GM19328 (cell line): ENCODE data around the gene EZH1.

ENCODE experiments used
- ATAC-seq: cut with Tn5 transposase; IDR thresholded peaks from one replicate; pipeline ENCODE4 v1.9.1; 2021; ENCODE audit warnings: mild to moderate bottlenecking, moderate library complexity; ENCODE audit not compliant: unreplicated experiment

EZH1 gene

GRCh38 chr17:42723636-42724035, 21.2 kb downstream of the EZH1 start:
- no peak for ATAC-seq

DNA sequence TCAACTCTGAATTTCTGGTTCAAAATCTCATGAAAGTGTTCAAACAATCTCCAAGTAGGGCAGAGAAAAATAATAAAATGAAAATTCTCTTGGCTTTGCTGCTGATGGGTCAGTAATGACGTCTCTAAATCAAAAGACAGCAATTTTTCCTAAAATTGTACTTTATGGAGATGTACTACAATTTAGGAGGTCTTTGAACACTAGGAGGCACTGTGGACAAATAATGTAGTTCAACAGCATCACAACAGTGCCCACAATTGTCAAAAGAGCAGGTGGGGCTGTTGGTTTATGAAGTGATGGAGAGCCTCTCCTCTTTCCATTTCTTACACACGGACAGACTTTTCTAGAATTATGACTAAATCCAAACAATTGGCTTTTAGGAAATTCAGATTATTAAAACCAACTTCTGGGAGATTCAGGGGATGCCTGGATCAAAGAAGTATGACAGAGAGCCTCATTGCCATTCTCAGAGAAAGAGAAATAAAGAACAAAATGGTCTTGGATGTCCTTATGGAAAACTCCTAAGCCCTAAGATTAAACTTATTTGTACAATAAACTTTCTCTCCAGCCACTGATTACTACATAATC, 23.8 kb downstream of the EZH1 start:
- ATAC-seq, result no peak

DNA sequence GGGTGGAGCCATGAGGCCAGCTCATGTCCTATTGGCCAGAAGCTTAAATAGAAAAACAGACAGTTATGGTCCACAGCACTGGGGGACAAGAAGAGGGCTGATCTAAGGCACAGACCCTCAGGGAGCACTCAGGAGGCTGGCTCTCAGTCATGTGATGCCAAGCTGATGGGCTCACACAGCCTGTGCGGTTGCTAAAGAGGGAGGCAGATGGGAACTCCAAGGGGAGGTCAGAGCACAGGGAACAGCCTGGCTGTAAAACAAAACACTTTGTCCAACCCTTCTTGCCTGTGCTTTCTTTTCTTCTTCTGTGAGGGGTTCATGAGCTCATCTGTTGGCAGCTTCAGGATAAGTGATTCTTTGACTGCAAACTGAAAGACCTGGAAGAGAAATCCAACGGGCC, 35.3 kb downstream of the EZH1 start:
- no peak for ATAC-seq

- no peak for ATAC-seq
Measured at GRCh38 chr17:42708588-42708987, 36.3 kb downstream of the EZH1 start.

DNA sequence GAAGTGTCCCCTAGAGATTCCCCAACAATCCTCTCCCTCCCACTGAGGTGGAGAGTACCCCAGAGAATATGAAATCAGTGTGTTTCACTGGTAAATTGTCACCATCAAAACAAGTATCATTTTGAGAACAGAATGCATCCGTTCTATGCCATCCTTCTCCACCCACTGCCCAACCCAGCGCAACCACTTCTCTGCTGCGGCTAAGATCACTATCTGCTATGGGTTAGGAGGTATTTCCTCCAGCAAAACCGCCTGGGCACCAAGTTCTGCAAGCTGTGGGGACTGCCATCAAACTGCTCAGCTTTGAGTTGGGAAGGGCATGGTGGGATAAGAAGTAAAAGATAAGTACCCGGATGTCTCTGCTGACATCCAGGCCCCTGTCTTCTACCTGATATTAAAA, 38.1 kb downstream of the EZH1 start:
- no peak for ATAC-seq

DNA sequence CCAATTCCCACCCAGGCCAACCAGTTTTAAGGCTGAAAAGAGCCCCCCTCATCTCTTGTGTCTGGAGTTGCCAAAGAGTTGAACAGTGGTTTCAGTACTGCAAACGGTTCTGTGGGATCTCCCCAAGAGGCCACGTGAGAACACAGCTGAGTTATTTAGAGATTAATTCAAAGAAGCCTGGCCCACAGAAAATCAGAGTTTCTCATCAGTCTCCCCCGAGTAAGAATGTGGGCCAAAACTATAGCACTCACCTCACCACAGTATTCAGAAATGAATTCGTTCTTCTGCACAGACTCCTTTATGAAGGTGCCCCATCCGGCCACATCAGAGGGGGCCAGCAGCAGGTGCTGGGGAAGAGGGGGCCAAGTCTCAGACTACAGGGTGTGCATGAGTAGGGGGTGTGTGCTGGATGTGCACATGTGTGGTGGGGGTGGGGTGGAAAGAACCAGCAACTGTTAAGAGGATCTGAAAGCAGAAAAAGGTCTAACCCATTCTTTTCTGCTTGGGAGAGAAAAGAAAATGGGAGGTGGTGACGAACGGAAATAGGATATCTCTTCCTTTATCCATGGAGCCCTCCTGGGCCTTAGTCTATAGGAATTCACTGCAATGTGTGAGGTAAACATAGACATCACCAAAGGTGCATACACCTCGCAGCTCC, 39.9 kb downstream of the EZH1 start:
- peak; percentile 82 for ATAC-seq

GRCh38 chr17:42704490-42704836, 40.4 kb downstream of the EZH1 start:
- no peak for ATAC-seq

- no peak for ATAC-seq
Measured at GRCh38 chr17:42702446-42702845, 42.4 kb downstream of the EZH1 start.

DNA sequence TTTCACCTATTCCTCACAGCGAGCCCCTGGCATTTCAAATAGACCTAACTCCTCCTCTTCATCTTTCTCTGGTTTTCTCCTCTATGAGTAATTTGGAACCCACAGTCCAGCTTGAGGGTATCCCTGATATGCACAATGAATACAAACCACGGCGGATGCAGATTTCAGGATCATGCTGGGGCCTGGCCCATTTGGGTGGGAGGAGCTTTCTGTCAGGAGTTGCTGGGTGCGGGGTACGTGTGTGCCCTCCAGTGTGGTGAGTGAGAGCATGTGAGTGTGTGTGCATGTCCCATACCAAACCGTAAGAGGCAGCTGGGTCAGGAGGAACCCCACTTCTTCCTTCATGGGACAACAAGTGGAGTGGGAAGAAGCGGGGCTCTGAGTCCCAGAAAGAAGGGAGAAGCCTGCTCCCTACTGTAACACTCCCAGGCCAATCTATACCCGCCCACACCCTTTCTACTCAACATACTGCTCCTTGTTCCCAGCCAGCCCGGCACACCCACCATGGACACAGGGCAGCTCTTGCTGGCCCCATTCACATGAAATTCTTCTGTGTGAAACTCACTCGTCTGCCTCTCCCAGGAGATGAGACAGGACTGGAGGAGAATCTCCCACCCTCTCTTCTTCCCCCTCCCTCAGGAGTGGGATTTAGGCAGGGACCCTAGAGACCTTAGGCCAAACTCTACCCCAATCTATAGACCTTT, 44.1 kb downstream of the EZH1 start:
- no peak for ATAC-seq

DNA sequence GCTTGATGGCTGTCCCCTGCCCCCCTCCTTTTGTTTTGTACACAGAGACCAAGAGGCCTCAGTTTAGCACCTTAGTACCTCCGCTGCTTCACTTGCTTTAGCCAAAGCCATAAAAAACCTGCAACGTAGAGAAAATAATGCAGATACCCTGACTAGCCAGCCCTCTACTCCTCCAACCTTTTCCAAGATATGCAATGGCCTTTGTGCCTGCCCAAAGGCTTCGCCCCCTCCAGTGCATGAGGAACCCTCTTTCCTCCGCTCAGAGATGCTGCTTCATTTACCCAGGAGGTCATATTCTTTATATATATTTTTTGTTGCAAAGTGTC, 45.5 kb downstream of the EZH1 start:
- no peak for ATAC-seq

- ATAC-seq, result no peak
Measured at GRCh38 chr17:42698736-42699414, 46.0 kb downstream of the EZH1 start.

DNA sequence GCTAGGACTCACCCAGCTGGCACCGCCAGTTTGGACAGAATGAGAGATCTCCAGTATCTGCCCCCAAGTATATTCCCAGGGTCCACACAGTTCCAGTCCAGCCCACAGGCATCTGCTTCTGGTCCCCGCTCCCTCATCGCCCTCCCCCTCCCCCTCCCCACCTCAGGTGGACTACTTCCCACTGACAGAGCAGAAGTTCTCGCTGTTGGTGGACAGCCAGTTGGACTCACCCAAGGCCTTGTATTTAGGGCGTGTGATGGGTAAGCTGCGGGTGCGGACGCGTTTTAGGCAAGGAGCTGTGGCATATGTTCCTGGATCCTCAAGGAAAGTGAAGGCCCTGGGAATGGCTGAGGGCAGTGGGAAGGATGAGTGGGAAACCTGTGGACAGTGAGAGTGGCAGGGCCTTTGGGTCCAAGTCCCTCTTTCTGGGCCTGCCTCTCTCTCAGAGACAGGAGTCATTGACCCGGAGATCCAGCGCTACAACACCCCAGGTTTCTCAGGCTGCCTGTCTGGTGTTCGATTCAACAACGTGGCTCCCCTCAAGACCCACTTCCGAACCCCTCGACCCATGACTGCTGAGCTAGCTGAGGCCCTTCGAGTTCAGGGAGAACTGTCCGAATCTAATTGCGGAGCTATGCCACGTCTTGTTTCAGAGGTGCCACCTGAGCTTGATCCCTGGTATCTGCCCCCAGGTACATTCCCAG, 47.6 kb downstream of the EZH1 start:
- ATAC-seq, result no peak

DNA sequence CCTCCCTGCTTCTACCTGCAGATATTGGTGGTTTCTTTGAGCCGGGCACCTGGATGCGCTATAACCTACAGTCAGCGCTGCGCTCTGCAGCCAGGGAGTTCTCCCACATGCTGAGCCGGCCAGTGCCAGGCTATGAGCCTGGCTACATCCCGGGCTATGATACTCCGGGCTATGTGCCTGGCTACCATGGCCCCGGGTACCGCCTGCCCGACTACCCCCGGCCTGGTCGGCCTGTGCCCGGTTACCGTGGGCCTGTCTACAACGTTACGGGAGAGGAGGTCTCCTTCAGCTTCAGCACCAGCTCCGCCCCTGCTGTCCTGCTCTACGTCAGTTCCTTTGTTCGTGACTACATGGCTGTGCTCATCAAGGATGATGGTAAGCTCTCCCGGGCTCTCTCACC, 49.3 kb downstream of the EZH1 start:
- no peak for ATAC-seq

- ATAC-seq, result no peak
Measured at GRCh38 chr17:42694524-42694923, 50.3 kb downstream of the EZH1 start.

- ATAC-seq, result no peak
Measured at GRCh38 chr17:42692489-42692888, 52.4 kb downstream of the EZH1 start.

- no peak for ATAC-seq
Measured at GRCh38 chr17:42691021-42691545, 53.8 kb downstream of the EZH1 start.

GRCh38 chr17:42690596-42690995, 54.2 kb downstream of the EZH1 start:
- ATAC-seq, result no peak

DNA sequence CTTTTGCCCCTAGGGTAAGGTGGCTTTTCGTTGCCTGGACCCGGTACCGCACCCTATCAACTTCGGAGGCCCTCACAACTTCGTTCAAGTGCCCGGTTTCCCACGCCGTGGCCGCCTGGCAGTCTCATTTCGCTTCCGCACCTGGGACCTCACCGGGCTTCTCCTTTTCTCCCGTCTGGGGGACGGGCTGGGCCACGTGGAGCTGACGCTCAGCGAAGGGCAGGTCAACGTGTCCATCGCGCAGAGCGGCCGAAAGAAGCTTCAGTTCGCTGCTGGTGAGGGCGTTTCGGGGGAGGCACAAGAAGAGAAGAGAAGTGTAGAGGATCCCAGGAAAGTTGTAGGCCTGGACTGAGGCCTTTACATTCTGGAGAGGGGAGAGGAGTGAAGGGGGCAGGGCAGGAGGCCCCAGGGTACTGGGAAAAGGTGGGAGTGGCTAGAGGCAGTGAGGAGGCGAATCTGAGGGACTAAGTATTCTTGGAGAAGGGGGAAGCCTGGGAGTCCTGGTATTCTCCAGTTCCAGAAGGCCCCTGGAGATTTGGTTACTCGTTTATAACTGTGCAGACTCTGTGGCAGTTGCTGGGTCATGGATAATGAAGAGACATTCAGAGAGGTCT, 57.0 kb downstream of the EZH1 start:
- no peak for ATAC-seq

DNA sequence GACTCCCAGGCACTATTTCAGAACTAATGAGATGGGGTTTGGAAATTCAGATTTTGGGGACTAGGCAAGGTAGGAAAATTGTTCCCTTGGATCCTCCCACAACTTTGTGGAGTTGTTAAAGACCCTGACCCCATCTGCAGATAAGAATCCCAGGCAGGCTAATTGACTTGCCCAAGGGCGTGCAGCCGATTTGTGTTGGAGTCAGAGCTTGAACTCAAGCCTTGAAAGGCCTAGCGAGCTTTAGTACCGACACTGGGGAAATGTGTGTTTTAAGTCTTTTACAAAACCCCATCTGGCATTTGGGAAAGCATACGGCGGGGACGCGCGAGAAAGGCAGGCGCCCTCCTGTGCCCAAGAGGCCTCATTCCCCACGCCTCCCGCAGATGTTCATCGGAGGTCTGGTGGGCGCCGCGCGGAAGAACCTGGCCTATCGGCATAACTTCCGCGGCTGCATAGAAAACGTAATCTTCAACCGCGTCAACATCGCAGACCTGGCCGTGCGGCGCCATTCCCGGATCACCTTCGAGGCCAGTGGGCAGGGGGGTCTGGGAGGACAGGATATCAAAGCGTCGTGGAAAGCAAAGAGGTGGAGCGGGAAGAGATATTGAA, 58.2 kb downstream of the EZH1 start:
- no peak for ATAC-seq

GRCh38 chr17:42685831-42686230, 59.0 kb downstream of the EZH1 start:
- no peak for ATAC-seq
